Endothelial cell of umbilical vein (primary cell): ENCODE data around the gene SSR4. TPM values are rescaled to one million over a fixed set of nuclear protein-coding genes. Genes with fewer than 3 reads are reported as not detected.

ENCODE experiments used
- BruUV-seq: library from RNA; stranded (reverse); fragments of 400-500 nt; replicated peaks from 2 replicates; lab custom pipeline; 2021; lab: Mats Ljungman, UMichigan
- CTCF ChIA-PET: fragments of 300-600, 350-600 bp; sonication (Branson Sonifier 250); formaldehyde crosslinking; loops from one replicate; lab custom pipeline; 2021; ENCODE audit warnings: antibody characterized with exemption, inconsistent platforms; lab: Charles Lee
- POLR2A ChIA-PET: fragments of 300-600, 350-600 bp; sonication (Branson Sonifier 250); formaldehyde crosslinking; loops from one replicate; lab custom pipeline; 2021; ENCODE audit warnings: antibody characterized with exemption, inconsistent platforms; lab: Charles Lee
- DNase-seq: peaks from one replicate; pipeline ENCODE4 v3.0.0-alpha.2; 2011; ENCODE audit warnings: low read depth, low spot score
- FAIRE-seq: peaks from 2 replicates; lab custom pipeline; 2011; peaks lifted over from hg19 to GRCh38; lab: Jason Lieb, UNC
- H2AFZ ChIP-seq: 2 replicates; pipeline ENCODE4 v1.6.0; 2012; ENCODE audit warnings: low read depth, low read length, control low read depth, inconsistent platforms
- H3K27ac ChIP-seq: 2 replicates; pipeline ENCODE4 v1.5.1; 2011; ENCODE audit warnings: low read depth, mild to moderate bottlenecking, control low read depth, low read length, moderate library complexity; ENCODE audit not compliant: insufficient read depth
- H3K27me3 ChIP-seq, 2 experiments: 2 replicates each; pipeline versions ENCODE4 v1.6.0 to v1.6.1; 2011; ENCODE audit warnings: low read length in 2 of 2, mixed read lengths in 1 of 2; ENCODE audit not compliant: control insufficient read depth in 2 of 2, insufficient read depth in 2 of 2
- H3K36me3 ChIP-seq, 2 experiments: 2 replicates in 1 of 2; 3 replicates in 1 of 2; pipeline ENCODE4 v1.5.1; 2011; ENCODE audit warnings: low read length in 2 of 2, mild to moderate bottlenecking in 1 of 2, moderate library complexity in 1 of 2; ENCODE audit not compliant: control insufficient read depth in 2 of 2, insufficient read depth in 2 of 2; ENCODE audit errors: extremely low read depth in 1 of 2
- H3K4me1 ChIP-seq: 3 replicates; pipeline ENCODE4 v1.5.1; 2011; ENCODE audit warnings: mild to moderate bottlenecking, low read length; ENCODE audit not compliant: control insufficient read depth, insufficient read depth; ENCODE audit errors: extremely low read depth
- H3K4me2 ChIP-seq: 2 replicates; pipeline ENCODE4 v1.6.1; 2011; ENCODE audit warnings: low read length, control low read depth, mixed read lengths; ENCODE audit not compliant: insufficient read depth
- H3K4me3 ChIP-seq, 3 experiments: fragments of 200-600 bp in 1 of 3; sonication (generic), shearing (Covaris generic) in 1 of 3; replicated peaks in 1 of 3; 2 replicates each; pipeline ENCODE4 v1.5.1; 2011 to 2016; ENCODE audit warnings: control low read depth in 3 of 3, low read length in 3 of 3, mild to moderate bottlenecking in 2 of 3, inconsistent platforms in 1 of 3, low read depth in 1 of 3, moderate library complexity in 1 of 3; ENCODE audit not compliant: insufficient read depth in 1 of 3
- H3K79me2 ChIP-seq: 2 replicates; pipeline ENCODE4 v1.6.0; 2012; ENCODE audit warnings: low read length, inconsistent platforms; ENCODE audit not compliant: control insufficient read depth, insufficient read depth
- H3K9ac ChIP-seq: replicated peaks from 2 replicates; pipeline ENCODE3; 2011; ENCODE audit warnings: low read length, control low read depth; ENCODE audit not compliant: insufficient read depth; ENCODE audit errors: extremely low read depth
- H3K9me1 ChIP-seq: replicated peaks from 3 replicates; pipeline ENCODE4 v1.6.0; 2011; ENCODE audit warnings: mild to moderate bottlenecking, low read length; ENCODE audit not compliant: control insufficient read depth, insufficient read depth; ENCODE audit errors: extremely low read depth
- H3K9me3 ChIP-seq: replicated peaks from 2 replicates; pipeline ENCODE4 v1.5.1; 2012; ENCODE audit warnings: low read length, inconsistent platforms; ENCODE audit not compliant: control insufficient read depth, insufficient read depth
- H4K20me1 ChIP-seq: replicated peaks from 2 replicates; pipeline ENCODE3; 2011; ENCODE audit warnings: mild to moderate bottlenecking, low read length; ENCODE audit not compliant: control insufficient read depth, insufficient read depth; ENCODE audit errors: extremely low read depth
- FOS ChIP-seq: IDR thresholded peaks from 2 replicates; pipeline ENCODE4 v1.6.1; 2011; ENCODE audit warnings: mild to moderate bottlenecking, low read length, moderate library complexity, borderline replicate concordance; ENCODE audit not compliant: insufficient read depth
- MYC ChIP-seq: IDR thresholded peaks from one replicate; pipeline ENCODE4 v1.6.1; 2011; ENCODE audit warnings: mild to moderate bottlenecking, low read depth, low read length
- POLR2A ChIP-seq: IDR thresholded peaks from 2 replicates; pipeline ENCODE4 v1.6.1; 2012; ENCODE audit warnings: low read depth, mild to moderate bottlenecking, control low read depth, low read length
- POLR2AphosphoS5 ChIP-seq: IDR thresholded peaks from 2 replicates; pipeline ENCODE4 v1.6.1; 2012; ENCODE audit warnings: low read depth, mild to moderate bottlenecking, control low read depth, low read length, moderate library complexity; ENCODE audit not compliant: insufficient read depth
- dilution Hi-C: fragments of 300-500 bp; cut with MboI; formaldehyde crosslinking; loops from one replicate; pipeline ENCODE4 v1.15.0; 2019; ENCODE audit warnings: low sequenced_read_pairs; ENCODE audit not compliant: extremely low pct_ligation_motif_present
- intact Hi-C: fragments of 100-400 bp; cut with micrococcal nuclease; formaldehyde crosslinking; loops from one replicate; pipeline ENCODE4 v1.10.0; 2022
- polyA plus RNA-seq, 4 experiments: library from polyadenylated mRNA; depleted of rRNA in 3 of 4; stranded (reverse) in 3 of 4; unstranded in 1 of 4; fragments of >200 nt; gene quantifications; 2 replicates each; pipeline versions ENCODE4 v1.2.1 to v1.2.3, GENCODE V29; 2011 to 2012; ENCODE audit warnings: missing spikeins in 1 of 4
- total RNA-seq: library from RNA; stranded (reverse); gene quantifications from 2 replicates; pipeline ENCODE4 v1.2.3, GENCODE V29; 2021
- TF ChIP-seq, protein P1 (sequence below): IDR thresholded peaks from 2 replicates; pipeline ENCODE4 v1.6.1; 2011; ENCODE audit not compliant: insufficient read depth, insufficient read length
- TF ChIP-seq, protein P2 (sequence below), 2 donors: IDR thresholded peaks; 1 replicate in 1 of 2; 2 replicates in 1 of 2; pipeline ENCODE4 v1.5.1; 2011; ENCODE audit warnings: low read length in 2 of 2, mild to moderate bottlenecking in 2 of 2, moderate library complexity in 2 of 2, control low read depth in 1 of 2, inconsistent platforms in 1 of 2, low read depth in 1 of 2; ENCODE audit not compliant: insufficient read depth in 1 of 2; ENCODE audit errors: extremely low read depth in 1 of 2

The SSR4 gene
- total and polyA plus RNA-seq, 2 donors (not counting 3 experiments of a cell fraction or from before 2014, with no cell fraction given) = 235 to 732 TPM

DNA sequence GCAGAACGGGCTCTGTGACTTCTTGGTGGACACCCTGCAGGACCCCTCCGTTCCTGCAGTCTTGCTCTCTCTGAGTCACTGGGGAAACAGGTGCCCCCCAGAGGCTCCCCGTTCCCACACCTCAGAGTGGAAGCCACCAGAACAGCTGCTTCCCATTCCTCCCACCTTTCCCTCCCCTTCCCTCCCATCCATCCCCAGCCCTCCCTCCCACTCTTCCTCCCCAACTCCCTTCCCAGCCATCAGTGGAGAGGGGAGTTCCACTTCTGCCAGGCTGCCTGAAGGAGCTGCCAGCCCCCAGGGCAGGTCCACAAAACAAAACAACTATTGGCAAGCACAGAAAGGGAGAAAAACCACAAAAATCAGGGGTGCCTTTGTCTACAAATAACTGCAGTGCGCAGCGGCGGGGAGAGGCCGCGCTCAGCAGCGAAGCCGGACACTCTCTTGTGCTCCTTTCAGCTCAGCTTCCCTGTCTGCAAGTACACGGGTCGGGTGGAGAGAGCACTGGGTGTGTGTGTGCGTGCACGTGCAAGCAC lies 8.1 kb downstream of the SSR4 start:
- ChIA-PET CTCF (no interaction called here), POLR2A (no interaction called here)
- H3K27me3 ChIP-seq = no peaks in the 10 kb centered on the region
- no peak overlapping the region for H3K4me2 ChIP-seq
- no peak overlapping the region for H3K4me3 ChIP-seq
- no peak for DNase-seq
- TF ChIP-seq POLR2AphosphoS5 (no peak), POLR2A (no peak), FOS (no peak), MYC (no peak)
- TF ChIP-seq, protein P1, sequence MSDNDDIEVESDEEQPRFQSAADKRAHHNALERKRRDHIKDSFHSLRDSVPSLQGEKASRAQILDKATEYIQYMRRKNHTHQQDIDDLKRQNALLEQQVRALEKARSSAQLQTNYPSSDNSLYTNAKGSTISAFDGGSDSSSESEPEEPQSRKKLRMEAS = no peak
- TF ChIP-seq, protein P2, sequence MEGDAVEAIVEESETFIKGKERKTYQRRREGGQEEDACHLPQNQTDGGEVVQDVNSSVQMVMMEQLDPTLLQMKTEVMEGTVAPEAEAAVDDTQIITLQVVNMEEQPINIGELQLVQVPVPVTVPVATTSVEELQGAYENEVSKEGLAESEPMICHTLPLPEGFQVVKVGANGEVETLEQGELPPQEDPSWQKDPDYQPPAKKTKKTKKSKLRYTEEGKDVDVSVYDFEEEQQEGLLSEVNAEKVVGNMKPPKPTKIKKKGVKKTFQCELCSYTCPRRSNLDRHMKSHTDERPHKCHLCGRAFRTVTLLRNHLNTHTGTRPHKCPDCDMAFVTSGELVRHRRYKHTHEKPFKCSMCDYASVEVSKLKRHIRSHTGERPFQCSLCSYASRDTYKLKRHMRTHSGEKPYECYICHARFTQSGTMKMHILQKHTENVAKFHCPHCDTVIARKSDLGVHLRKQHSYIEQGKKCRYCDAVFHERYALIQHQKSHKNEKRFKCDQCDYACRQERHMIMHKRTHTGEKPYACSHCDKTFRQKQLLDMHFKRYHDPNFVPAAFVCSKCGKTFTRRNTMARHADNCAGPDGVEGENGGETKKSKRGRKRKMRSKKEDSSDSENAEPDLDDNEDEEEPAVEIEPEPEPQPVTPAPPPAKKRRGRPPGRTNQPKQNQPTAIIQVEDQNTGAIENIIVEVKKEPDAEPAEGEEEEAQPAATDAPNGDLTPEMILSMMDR (IDR thresholded peaks at IDR 0.05; ENCODE audit: extremely low read depth in 1 of 2, insufficient read depth in 1 of 2, low read depth in 1 of 2, low read length in 2 of 2) = no peak
- H3K4me1 ChIP-seq = no peaks in the 10 kb centered on the region
- H3K9me3 ChIP-seq = no peaks in the 10 kb centered on the region
- no TSS peak for BruUV-seq
- FAIRE-seq = no peak
- no peak overlapping the region for H3K27ac ChIP-seq
- dilution Hi-C loops (no loop called here), intact Hi-C loops (no loop called here)
- no peaks in the 10 kb centered on the region for H3K79me2 ChIP-seq
- peaks cover 0 to 11% of the 10 kb centered on the region in 2 experiments for H3K36me3 ChIP-seq
- H2AFZ ChIP-seq = no peak overlapping the region
- H4K20me1 ChIP-seq = no peaks in the 10 kb centered on the region
- no peaks in the 10 kb centered on the region for H3K9me1 ChIP-seq
- H3K9ac ChIP-seq = no peak overlapping the region
